Left lung (tissue), 10 donors: ENCODE data around the gene RAB43. TPM values are rescaled to one million over a fixed set of nuclear protein-coding genes. Genes with fewer than 3 reads are reported as not detected.

ENCODE experiments used
- ATAC-seq: fragments of 200-7000 bp; cut with Tn5 transposase; one replicate; pipeline ENCODE4 v1.9.1; 2020; ENCODE audit warnings: moderate library complexity
- DNase-seq, 4 donors: peaks; one replicate each; pipeline ENCODE4 v3.0.0-alpha.2; 2013 to 2020
- H3K27ac ChIP-seq, 2 donors: fragments of 200-600 bp; sonication (generic) in 1 of 2; one replicate each; pipeline versions ENCODE4 v1.5.0 to v1.8.0; 2020 to 2021
- H3K27me3 ChIP-seq, 2 donors: fragments of 200-600 bp; sonication (generic) in 1 of 2; one replicate each; pipeline versions ENCODE4 v1.5.0 to v1.8.0; 2020 to 2021
- H3K36me3 ChIP-seq, 2 donors: fragments of 200-600 bp; sonication (generic) in 1 of 2; one replicate each; pipeline versions ENCODE4 v1.5.0 to v1.8.0; 2020 to 2021
- H3K4me1 ChIP-seq, 2 donors: fragments of 200-600 bp; one replicate each; pipeline ENCODE4 v1.8.0; 2021
- H3K4me3 ChIP-seq, 2 donors: fragments of 200-600 bp; sonication (generic) in 1 of 2; one replicate each; pipeline versions ENCODE4 v1.5.0 to v1.8.0; 2020 to 2021; ENCODE audit warnings: mild to moderate bottlenecking in 1 of 2
- H3K9me3 ChIP-seq, 2 donors: fragments of 200-600 bp; sonication (generic) in 1 of 2; one replicate each; pipeline versions ENCODE4 v1.5.0 to v1.8.0; 2020 to 2021
- CTCF ChIP-seq, 2 donors: fragments of 200-600 bp; sonication (generic) in 1 of 2; IDR thresholded peaks; one replicate each; pipeline versions ENCODE4 v1.5.0 to v1.8.0; 2021; ENCODE audit warnings: antibody characterized with exemption in 2 of 2
- intact Hi-C, 2 donors: fragments of 100-400 bp; cut with DNase I; formaldehyde crosslinking; loops; one replicate each; pipeline versions ENCODE4 v1.11.2 to v1.14.2; 2022
- polyA plus RNA-seq, 6 donors: library from polyadenylated mRNA; unstranded; fragments of 120-200 nt; gene quantifications; one replicate each; pipeline ENCODE4 v1.2.1, GENCODE V29; 2013; ENCODE audit not compliant: insufficient read length in 6 of 6
- total RNA-seq, 2 donors: library from RNA; stranded (reverse); fragmentation: NEBNext Ultra II Directional; extraction: Animal tissue kit (Norgen Biotek cat#: 25700); gene quantifications; one replicate each; pipeline ENCODE4 v1.2.1, GENCODE V29; 2021
- donor health status: DM: no; HTN: yes; CAD: no.
- donor health status: DM: no; HTN: no; CAD: no.

RAB43 gene
- total and polyA plus RNA-seq, 8 donors: 5.8 to 30.6 (median 10.2) TPM

DNA sequence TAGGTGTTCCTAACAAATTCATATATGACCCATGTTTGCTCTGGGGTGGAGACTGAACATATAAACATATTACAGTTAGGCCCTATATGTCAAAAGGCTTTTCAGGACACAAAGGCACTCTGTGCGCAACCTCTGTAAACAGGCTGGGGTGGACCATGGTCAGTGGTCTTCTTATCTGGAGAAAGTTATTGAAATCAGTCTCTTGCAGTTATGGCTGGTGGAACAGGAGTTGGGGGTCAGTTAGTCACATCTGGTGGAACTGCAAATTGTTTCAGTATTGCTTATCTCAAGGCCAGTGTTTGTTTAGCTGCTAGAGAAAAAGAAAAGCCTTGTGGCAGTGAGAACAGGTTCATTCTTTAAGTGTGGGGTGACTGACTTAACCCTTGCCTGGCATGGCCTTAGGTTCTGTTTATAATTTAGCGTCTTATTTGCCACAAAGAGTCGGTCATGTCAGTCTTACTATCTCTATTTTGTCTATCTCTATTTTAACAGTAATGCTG lies 66.9 kb downstream of the RAB43 start:
- H3K4me1 ChIP-seq: peaks cover 9 to 11% of the 10 kb centered on the region in 2 donors
- H3K27ac ChIP-seq: peak overlapping the region; percentile 1 to 41
- no peak for TF ChIP-seq CTCF (IDR thresholded peaks at IDR 0.05)
- H3K36me3 ChIP-seq: no peaks in the 10 kb centered on the region
- no peaks in the 10 kb centered on the region for H3K27me3 ChIP-seq
- ATAC-seq (peak; percentile 7), DNase-seq (peak in 1 of 4 donors; percentile 42)
- intact Hi-C loops: loop anchor here in 1 of 2 donors (10.0 kb wide), 1 partner anchor 190 kb away; the partner anchor contains the start of gene COPG1
- H3K9me3 ChIP-seq: no peaks in the 10 kb centered on the region
- no peak overlapping the region for H3K4me3 ChIP-seq

GRCh38 chr3:129052675-129053074 lies 68.9 kb downstream of the RAB43 start:
- DNase-seq: peak in 1 of 4 donors; percentile 84
- Histone ChIP-seq H3K36me3 (no peaks in the 10 kb centered on the region), H3K27me3 (peaks cover 0 to 1% of the 10 kb centered on the region in 2 donors), H3K9me3 (no peaks in the 10 kb centered on the region), H3K27ac (peak overlapping the region; percentile 50 to 77), H3K4me1 (peaks cover 9 to 11% of the 10 kb centered on the region in 2 donors), H3K4me3 (no peak overlapping the region)
- intact Hi-C loops: loop anchor here in 1 of 2 donors (10.0 kb wide), 1 partner anchor 192 kb away; the partner anchor contains the start of gene COPG1
- no peak for TF ChIP-seq CTCF (IDR thresholded peaks at IDR 0.05)
- peak; percentile 43 for ATAC-seq

- TF ChIP-seq CTCF (IDR thresholded peaks at IDR 0.05): no peak
- peak overlapping the region; percentile 50 to 77 for H3K27ac ChIP-seq
- intact Hi-C loops: loop anchor here in 1 of 2 donors (10.0 kb wide), 1 partner anchor 193 kb away; the partner anchor contains the start of gene COPG1
Measured at GRCh38 chr3:129051871-129052340, 69.7 kb downstream of the RAB43 start.

DNA sequence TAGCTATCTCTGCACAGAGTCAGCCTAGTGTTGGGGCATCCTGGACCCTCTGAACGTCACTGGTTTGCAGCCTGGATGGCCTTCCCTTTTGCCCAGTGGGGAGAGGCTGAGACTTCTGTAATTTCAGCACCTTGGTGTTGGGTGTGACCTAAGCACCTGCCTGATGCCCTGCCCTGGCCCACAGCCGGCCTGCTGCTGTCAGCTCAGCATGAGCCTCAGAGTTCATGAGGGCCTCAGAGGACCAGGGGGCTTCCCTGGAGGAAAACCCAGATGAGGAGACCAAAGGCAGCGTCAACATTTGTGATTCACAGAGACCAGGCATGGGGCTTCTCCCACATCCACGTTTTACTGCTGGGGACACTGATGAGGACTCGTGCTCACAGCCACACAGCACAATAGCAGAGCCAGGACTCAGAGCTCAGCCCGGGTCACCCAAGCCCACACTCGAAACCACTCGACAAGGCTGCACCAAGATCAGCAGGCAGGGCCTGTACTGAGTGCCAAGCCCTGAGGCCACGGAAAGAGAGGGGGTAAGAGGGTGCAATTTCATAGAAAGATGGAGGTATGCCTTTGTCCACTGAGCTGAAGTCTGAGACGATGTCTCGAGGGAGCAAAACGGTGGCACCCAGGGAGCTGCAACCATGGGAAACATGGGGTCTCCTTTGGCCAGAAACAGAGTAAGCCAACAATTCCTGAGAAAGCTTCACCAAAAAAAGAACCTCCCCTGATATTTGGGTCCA lies 70.9 kb downstream of the RAB43 start:
- Histone ChIP-seq H3K27ac (no peak overlapping the region), H3K36me3 (no peaks in the 10 kb centered on the region), H3K9me3 (no peaks in the 10 kb centered on the region), H3K27me3 (peaks cover 1 to 21% of the 10 kb centered on the region in 2 donors), H3K4me3 (no peak overlapping the region), H3K4me1 (peaks cover 9 to 18% of the 10 kb centered on the region in 2 donors)
- TF ChIP-seq CTCF (IDR thresholded peaks at IDR 0.05): no peak
- intact Hi-C loops: loop anchor here in 1 of 2 donors (10.0 kb wide), 1 partner anchor 194 kb away; the partner anchor contains the start of gene COPG1
- DNase-seq (no peak), ATAC-seq (no peak)

More at GRCh38 chr3:129051871-129052340, 69.7 kb downstream of the RAB43 start:
- peak in 2 of 4 donors; percentile 50 to 65 for DNase-seq
- Histone ChIP-seq H3K27me3 (peaks cover 0 to 9% of the 10 kb centered on the region in 2 donors), H3K9me3 (no peaks in the 10 kb centered on the region), H3K36me3 (no peaks in the 10 kb centered on the region), H3K4me1 (peaks cover 9 to 11% of the 10 kb centered on the region in 2 donors), H3K4me3 (no peak overlapping the region)
- ATAC-seq: peak; percentile 69

DNA sequence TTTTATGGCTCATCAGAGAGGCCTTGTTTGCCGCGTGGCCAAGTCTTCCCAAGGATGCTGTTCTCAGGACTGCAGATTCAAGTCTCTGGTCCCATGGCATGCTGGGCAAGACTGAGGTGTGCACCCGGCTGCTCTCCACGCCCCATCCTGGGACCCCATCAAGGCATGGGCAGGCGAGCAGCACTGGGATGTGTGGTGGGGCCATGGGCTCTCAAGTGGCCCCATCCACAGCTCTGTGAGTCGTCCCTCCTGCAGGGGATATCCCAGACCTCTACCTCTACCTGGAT lies 74.1 kb downstream of the RAB43 start:
- H3K27me3 ChIP-seq: peaks cover 6 to 36% of the 10 kb centered on the region in 2 donors
- no peak for DNase-seq
- no peak for TF ChIP-seq CTCF (IDR thresholded peaks at IDR 0.05)
- intact Hi-C loops: no loop called here
- ATAC-seq: no peak
- peaks cover under 1 to 15% of the 10 kb centered on the region in 2 donors for H3K4me1 ChIP-seq
- no peaks in the 10 kb centered on the region for H3K9me3 ChIP-seq
- no peak overlapping the region for H3K4me3 ChIP-seq
- H3K36me3 ChIP-seq: no peaks in the 10 kb centered on the region
- no peak overlapping the region for H3K27ac ChIP-seq
